Measurements from ENCODE around the gene RHCE.
"Not testable (repeated sequence)": the region's sequence is repeated elsewhere in the genome, so short reads cannot be mapped to it uniquely, and the experiment has no call there.

The RHCE gene

GRCh38 chr1:25420715-25421114, at the start of gene RHCE:
TSS of gene RHCE (minus strand) at chr1:25420825. CDS start at chr1:25420786, 39 bp downstream.
- not testable (repeated sequence) for DNase-seq (ENCODE audit: low read depth in 3 of 3)

- DNase-seq (ENCODE audit: low read depth in 3 of 3) = no peak
Measured at GRCh38 chr1:25469177-25469576, 48.6 kb upstream of the RHCE start.

- DNase-seq (ENCODE audit: low read depth in 3 of 3) = no peak
Measured at GRCh38 chr1:25468033-25468432, 47.4 kb upstream of the RHCE start.

- no peak for DNase-seq (ENCODE audit: low read depth in 3 of 3)
Measured at GRCh38 chr1:25467616-25468015, 47.0 kb upstream of the RHCE start.

- DNase-seq (ENCODE audit: low read depth in 3 of 3) = no peak
Measured at GRCh38 chr1:25467193-25467592, 46.6 kb upstream of the RHCE start.

- no peak for DNase-seq (ENCODE audit: low read depth in 3 of 3)
Measured at GRCh38 chr1:25462732-25463131, 42.1 kb upstream of the RHCE start.

GRCh38 chr1:25461849-25462248, 41.2 kb upstream of the RHCE start:
- DNase-seq (ENCODE audit: low read depth in 3 of 3) = no peak

GRCh38 chr1:25460816-25461215, 40.2 kb upstream of the RHCE start:
- DNase-seq (ENCODE audit: low read depth in 3 of 3) = not testable (repeated sequence)

- DNase-seq (ENCODE audit: low read depth in 3 of 3) = no peak
Measured at GRCh38 chr1:25460020-25460419, 39.4 kb upstream of the RHCE start.

- no peak for DNase-seq (ENCODE audit: low read depth in 3 of 3)
Measured at GRCh38 chr1:25458541-25459298, 38.1 kb upstream of the RHCE start.

GRCh38 chr1:25456502-25456901, 35.9 kb upstream of the RHCE start:
- no peak for DNase-seq (ENCODE audit: low read depth in 3 of 3)

- no peak for DNase-seq (ENCODE audit: low read depth in 3 of 3)
Measured at GRCh38 chr1:25451908-25452307, 31.3 kb upstream of the RHCE start.

- no peak for DNase-seq (ENCODE audit: low read depth in 3 of 3)
Measured at GRCh38 chr1:25450891-25451290, 30.3 kb upstream of the RHCE start.

- no peak for DNase-seq (ENCODE audit: low read depth in 3 of 3)
Measured at GRCh38 chr1:25447547-25447946, 26.9 kb upstream of the RHCE start.

- DNase-seq (ENCODE audit: low read depth in 3 of 3) = no peak
Measured at GRCh38 chr1:25445993-25446538, 25.4 kb upstream of the RHCE start.

- DNase-seq (ENCODE audit: low read depth in 3 of 3) = not testable (repeated sequence)
Measured at GRCh38 chr1:25444604-25445003, 24.0 kb upstream of the RHCE start.

GRCh38 chr1:25443030-25443699, 22.5 kb upstream of the RHCE start:
- no peak for DNase-seq (ENCODE audit: low read depth in 3 of 3)

- DNase-seq (ENCODE audit: low read depth in 3 of 3) = no peak
Measured at GRCh38 chr1:25442178-25442577, 21.6 kb upstream of the RHCE start.

- no peak for DNase-seq (ENCODE audit: low read depth in 3 of 3)
Measured at GRCh38 chr1:25439287-25439686, 18.7 kb upstream of the RHCE start.

- no peak for DNase-seq (ENCODE audit: low read depth in 3 of 3)
Measured at GRCh38 chr1:25437672-25438071, 17.0 kb upstream of the RHCE start.

GRCh38 chr1:25435397-25436108, 14.9 kb upstream of the RHCE start:
- no peak for DNase-seq (ENCODE audit: low read depth in 3 of 3)

- no peak for DNase-seq (ENCODE audit: low read depth in 3 of 3)
Measured at GRCh38 chr1:25433389-25434186, 13.0 kb upstream of the RHCE start.
